DMS53 treated with DMSO at 0.1 percent for 48 hours (cell line): ENCODE results near the gene PABPN1.

ENCODE experiments used
- DNase-seq: peaks from one replicate; lab custom pipeline; 2025; ENCODE audit not compliant: unreplicated experiment; lab: John Stamatoyannopoulos, UW

The PABPN1 gene

DNA sequence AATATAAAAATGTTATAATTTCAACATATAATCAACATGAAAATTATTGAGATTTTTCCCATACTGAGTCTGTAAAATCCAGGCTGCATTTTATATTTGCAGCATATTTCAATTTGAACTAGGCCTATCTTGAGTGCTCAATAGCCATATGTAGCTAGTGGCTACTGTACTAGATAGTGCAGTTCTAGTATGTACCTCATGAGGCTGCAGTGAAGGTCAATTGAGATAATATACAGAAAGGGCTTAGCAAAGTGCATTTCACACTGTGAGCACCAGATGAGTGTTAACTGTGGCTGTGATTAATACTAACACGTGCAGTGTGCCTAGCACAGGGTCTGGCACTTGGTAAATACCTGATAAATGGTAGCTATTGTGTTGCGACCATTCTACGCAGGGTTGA lies 36.8 kb downstream of the PABPN1 start:
- DNase-seq: no peak

DNA sequence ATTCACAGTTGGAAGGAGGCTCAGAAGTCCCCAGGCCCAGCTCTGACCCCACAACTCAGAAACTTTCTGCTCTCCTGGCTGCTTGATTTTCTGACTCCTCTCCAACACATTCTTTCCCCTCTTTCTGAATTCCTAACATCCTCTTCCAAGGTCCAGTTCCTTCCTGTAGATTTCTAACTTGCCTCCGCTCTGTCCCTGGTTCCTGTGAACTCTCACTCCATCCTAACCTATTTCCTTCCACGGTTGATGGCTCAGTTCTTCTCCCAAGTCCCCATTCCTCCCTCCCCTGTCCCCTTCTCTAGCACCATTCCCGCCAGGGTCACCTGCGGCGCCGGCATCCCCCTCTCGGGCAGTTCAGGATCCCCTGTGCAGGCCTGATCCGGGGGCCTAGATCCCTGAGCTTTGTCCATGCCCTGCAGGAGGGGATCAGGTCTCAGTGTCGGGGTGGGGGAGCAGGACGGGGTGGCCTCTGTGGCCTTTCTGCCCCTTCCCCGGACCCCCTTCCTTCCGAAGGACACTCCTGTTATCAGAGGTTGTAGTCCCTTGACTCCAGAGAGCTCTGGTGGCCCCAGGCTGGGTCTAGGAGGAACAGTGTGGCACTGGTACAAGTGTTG lies 37.4 kb downstream of the PABPN1 start:
- no peak for DNase-seq

DNA sequence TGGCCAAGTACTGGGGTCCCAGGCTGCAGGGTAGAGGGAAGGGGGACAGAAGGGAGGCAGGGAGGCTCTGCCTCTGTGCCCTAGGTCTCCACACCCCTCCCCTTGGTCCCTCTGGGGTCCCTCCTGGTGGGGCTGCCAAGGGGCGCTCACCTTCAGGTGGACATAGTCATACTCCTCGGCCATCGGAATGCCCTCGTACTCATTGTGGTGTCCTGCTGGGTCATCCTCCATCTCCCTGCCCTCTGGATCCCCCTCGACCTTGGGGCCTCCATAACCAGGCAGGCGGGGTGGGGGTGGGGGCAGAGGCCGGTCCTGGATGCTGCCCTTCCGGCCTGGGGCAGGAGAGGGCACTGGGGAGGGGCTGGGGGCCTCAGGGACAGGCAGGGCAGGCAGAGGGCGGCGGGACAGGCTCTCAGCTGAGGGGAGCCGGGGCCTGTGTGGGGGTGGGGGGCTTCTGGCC lies 37.9 kb downstream of the PABPN1 start:
- no peak for DNase-seq

DNA sequence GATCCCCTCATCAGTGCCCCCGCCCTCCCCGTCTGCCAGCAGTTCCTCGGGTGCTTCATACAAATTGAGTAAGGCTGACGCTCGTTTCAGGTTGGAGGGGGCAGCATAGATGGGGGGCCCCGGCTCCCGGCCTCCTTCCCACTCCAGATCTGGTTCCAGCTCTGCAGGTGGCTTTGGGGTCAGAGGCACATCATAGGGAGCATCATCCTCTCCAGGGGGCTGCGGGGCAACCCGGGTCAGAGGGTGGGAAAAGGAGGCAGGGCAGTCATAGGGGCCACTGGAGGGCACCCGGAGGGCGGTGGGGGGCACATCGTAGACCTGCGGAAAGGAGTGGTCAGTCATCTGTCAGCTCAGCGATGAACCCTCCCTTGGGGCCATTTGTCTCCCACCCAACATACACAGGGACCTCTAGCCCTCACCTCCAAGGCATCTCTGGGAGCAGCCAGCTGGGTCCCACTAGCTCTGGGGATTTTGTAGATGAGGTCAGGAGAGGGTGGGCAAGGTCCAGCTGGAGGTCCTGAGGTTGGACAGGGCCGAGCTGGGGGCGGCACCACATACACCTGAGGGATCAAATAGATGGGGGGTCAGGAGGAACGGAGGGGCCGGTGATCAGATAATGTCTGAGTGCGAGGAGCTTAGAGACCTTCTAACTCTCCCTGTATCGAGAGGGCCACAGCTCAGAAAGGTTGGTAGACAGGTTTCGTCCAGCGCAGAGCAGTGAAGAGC lies 38.6 kb downstream of the PABPN1 start:
- no peak for DNase-seq

DNA sequence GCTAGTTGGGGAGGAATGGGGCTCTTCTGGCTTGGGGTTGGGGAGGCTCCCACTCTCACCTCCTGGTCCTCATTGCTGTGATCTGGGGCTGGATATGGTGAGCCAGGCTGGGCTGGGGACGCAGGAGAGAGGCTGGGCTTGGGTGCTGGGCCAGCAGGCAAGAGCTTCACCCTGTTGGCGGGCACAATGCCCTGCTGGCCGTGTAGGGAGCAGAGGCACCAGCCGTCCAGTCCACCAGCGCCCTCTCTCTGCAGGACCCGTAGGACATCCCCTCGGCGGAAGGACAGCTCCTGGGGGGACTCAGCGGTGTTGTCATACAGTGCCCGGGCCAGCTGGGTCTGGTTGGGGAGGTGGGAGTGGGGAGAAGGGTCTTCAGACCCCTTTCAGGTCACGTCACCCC lies 39.2 kb downstream of the PABPN1 start:
- no peak for DNase-seq

DNA sequence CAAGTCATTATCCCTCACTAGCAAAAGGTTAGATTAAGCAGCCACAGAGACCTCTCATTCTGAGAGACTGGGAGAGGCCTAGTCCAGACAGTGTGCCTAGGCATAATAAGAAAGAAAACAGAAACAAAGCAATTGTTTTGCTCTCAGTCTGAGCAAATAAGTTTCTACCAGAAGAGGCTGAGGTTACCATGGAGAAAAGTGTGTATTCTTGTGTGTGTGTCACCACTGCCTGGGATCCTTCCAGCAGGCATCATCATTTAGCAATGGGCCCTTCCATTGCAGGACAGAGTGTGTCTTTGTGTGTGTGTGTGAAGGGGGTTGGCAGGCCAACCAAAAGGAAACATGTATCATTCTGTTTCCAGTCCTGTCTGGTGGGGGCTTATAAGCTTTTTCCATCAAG lies 40.1 kb downstream of the PABPN1 start:
- DNase-seq: no peak

DNA sequence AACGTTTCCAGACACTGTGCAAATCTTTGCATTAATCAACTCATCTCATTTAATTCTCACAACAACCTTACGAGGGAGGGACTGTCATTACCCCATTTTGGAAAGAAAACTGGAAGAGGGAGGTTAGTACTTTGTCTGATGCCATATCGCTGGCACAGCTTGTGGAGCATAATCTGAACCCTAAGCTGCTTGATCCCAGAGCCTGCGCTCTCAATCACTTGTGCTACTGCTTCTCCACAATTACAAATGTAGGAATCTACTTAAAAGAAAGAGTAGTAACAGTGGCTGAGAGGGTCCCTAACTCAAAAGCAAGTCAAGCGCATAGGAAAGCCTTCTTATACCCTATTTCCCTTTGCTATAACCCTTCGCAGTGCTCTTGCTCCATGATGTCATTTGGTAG lies 40.5 kb downstream of the PABPN1 start:
- DNase-seq: no peak

DNA sequence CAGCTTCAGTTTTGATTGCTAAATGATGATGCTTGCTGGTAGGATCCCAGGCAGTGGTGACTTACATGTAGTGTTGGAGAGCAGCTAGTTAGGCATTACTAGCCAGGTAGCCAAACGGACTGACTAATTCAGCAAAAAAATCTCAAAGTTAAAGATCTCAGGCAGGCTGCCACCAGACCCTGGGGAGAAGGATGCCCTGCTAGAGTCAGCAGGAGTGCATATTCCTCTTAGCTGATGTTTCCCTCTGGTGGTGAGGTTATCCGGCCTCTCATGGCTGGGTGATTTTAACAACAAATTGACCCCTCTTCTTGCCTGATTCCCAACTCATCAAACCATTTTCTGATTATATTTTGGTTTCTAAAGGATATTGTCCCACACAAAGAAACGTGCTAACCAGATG lies 40.9 kb downstream of the PABPN1 start:
- DNase-seq: no peak

DNA sequence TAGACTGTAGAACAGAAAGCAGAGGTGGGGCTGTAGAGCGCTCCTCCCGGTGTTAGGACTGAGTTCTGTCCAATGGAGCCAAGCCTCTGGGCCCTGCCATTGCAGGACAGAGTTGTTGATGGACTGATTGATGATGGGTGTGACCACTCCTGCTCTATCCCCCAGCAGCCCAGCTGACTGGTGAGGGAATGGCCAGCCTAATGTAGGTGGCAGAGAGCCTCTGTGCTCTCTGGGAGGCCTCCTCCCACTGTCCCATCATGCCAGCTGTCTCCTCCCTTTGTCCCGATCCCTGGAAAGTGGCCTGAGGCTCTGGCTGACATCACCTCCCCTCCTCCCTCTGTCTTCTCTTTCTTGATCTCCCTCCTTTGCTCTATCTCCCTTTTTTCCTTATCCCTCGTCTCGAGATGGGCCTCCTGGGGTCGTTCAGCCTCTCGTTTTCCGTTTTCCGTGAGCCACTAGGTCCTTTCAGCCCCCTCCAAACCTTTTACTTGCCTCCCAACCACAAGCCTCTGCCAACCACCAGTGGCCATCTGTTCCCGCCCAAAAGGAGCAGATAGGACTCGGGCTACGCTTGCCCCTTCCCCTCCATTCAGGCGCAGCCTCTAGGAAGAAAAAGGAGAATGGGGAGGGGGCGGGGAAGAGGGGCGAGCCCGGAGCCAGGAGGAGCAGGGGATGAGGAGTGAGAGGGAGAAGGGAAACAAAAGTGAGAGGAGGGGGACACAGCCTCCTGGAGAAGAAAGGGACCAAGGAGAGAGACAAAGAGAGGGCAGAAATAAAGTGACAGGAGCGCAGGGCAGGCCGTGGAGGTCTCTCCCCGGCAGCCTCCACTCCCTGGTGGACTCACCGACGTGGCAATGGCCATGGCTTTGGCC lies 43.1 kb downstream of the PABPN1 start:
- DNase-seq: no peak

DNA sequence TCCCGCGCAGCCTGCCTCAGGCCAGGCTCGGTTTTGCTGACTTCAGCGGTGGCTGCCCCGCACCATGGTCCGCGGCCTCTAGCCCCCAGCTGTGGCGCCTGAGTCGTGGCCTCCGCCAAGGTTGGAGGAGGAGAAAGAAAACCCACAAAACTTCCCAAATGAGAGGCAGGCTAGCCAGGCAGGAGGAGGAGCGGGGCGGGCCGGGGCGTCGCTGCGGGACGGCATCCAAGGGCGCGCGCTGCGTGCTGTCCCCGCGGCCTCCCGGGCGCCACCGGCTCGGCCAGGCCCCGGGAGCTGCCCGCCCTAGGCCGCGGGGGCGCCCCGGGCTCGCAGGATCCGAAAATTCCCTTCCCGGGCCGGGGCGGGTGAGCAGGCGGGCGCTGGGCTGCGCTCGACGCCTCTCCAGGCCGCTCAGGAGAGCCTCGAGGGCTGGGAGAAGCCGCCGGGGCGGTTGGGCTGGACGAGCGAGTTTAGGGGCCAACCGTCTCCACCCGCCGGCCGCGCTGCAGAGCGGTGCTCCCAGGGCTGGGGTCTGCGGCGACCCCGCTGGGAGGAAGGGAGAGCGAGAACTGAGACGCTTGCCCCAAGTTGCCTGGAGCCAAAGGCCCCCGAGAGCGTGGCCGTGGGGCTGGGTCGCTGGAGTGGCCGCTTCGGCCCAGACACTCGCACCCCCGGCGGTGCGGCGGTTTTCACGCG lies 43.9 kb downstream of the PABPN1 start, which contains the start of gene EFS:
Gene EFS, minus strand, starts transcription at position 137 of the 696 bp plus-strand sequence. CDS start 147 bp downstream, outside the sequence.
- DNase-seq: no peak

DNA sequence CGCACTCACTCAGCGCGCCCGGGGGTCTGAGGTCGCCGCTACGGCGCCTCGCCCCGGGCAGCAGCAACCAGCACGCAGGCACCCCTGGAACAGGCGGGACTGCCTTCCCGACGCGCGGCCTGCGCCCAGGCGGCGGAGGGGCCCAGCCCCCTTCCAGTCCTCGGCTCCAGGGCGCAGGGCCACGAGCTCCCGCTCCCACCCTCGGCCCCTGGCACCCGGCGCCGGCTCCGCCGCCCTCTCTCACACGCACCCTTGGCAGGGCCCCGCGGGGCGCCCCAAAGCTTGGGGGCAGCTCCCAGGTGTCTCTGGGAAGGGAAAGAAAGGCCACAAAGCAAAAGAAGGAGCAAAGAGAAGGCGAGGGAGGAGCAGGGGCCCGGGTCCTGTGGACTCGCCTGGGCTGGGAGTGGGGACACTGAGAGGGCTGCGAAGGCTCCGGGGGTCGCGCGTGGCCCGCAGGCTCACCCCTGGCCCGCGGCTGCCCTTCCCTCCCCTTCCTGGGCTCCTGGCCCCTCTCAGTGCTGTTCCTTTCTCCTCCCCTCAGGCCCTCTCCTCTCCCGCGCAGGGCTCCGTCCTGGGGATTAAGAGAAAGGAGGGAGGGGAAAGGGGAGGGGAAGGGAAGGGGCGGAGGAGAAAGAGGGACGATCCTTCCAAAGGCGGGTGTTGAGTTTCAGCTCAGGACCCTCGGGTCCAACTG lies 44.6 kb downstream of the PABPN1 start:
- no peak for DNase-seq

DNA sequence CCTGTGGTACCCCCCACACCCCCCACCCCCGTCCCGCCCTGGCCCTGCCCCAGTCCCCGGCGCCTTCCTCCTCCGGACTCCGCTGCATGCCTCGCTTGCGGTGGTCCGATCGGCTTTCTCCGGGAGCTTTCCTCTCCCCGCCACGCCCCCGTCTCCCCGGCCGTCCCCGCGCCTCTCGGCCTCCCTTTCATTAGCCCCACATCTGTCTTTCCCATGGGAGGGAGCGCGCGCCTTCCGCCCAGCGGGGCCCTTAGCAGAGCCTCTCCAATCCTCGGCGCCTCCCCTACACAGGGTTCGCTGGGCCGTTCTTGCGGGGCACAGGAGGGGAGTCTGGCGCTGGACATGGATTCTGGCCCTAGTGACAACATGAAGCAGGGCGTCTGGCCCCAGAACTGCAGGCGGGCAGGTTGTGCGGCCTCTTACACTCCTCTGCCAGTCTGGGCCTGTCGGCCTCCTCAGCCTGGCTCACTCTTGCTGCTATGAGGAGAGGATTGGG lies 45.2 kb downstream of the PABPN1 start:
- no peak for DNase-seq

DNA sequence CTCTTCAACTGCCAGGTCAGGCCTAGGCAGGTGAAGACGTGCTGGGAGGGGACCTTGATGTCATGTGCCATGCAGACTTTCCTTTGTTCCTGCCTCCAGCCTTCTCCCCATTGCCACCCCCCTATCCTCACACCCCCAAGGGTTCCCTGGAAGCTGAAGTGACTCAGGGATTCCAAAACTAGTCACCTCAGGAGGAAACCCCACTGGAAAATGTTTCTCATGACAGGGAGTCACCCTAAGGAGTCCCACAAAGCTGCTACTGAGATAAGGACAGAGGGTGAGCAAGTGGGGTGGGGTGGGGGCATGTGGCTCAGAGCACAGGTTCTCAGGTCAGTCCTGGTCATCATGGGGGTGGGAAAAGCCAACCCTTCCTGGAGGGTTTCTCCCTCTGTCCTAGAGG lies 49.0 kb downstream of the PABPN1 start:
- no peak for DNase-seq

DNA sequence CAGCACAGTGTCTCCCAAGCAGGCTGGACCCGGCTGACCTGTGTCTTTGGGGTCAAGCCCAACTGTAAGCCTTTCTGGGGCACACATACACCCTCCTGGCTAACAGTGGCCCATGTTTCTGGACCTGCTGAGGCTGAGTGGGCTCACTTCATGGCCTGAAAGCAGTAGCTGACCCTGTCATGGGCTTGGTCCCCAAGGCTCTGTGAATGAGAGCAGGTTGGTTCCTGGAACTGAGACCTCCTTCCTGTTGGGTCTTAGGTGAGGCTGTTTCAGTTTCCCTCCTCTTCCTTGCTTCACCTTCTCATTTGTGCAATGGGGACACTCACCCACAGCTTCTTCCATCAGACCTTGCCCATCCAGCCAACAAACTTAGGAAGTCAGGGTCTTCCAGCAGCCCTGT lies 50.6 kb downstream of the PABPN1 start:
- DNase-seq: no peak

DNA sequence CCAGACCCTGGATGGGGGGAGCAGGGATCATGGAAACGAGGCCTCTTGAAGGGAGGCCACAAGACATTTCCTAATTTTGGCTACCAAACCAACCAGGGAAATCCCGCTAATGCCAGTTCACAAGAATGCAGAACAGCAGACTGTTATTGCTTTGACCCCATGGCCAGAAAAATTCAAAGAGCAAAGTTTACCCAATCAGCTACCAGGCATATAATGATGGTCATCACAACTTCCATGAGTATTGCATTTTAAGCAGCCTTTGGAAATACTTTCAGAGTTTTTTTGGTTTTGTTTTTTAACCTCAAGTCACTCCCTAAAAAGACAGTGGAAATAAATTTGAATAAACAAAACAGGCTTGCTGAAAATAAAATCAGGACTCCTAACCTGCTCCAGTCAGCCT lies 51.3 kb downstream of the PABPN1 start, which contains the start of gene IL25:
Gene IL25, plus strand, starts transcription at position 301 of the 400 bp plus-strand sequence.
- DNase-seq: no peak

DNA sequence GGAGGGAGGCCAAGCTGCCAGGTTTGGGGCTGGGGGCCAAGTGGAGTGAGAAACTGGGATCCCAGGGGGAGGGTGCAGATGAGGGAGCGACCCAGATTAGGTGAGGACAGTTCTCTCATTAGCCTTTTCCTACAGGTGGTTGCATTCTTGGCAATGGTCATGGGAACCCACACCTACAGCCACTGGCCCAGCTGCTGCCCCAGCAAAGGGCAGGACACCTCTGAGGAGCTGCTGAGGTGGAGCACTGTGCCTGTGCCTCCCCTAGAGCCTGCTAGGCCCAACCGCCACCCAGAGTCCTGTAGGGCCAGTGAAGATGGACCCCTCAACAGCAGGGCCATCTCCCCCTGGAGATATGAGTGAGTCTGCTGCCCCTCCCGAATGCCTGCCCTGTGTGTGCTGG lies 51.8 kb downstream of the PABPN1 start:
- no peak for DNase-seq
